HepG2 (cell line): ENCODE measurements around the gene EGLN1.

Experiments used
- HBP1 ChIP-seq: IDR thresholded peaks from 2 replicates; pipeline ENCODE4 v1.6.1; 2016; ENCODE audit warnings: low read depth, control low read depth
- HDAC6 ChIP-seq: fragments of 200-600 bp; sonication (generic); IDR thresholded peaks from 2 replicates; pipeline ENCODE4 v1.7.0; 2017; ENCODE audit warnings: mild to moderate bottlenecking, antibody characterized with exemption, low read length, low read depth
- HIVEP1 ChIP-seq: sonication (generic); formaldehyde crosslinking; IDR thresholded peaks from 2 replicates; pipeline ENCODE4 v1.4.0; 2020; ENCODE audit warnings: mild to moderate bottlenecking, missing genetic modification reagents
- NCOR1 ChIP-seq: fragments of 200-600 bp; sonication (generic); IDR thresholded peaks from 2 replicates; pipeline ENCODE4 v1.7.0; 2017; ENCODE audit warnings: antibody characterized with exemption, low read length, borderline replicate concordance
- NR2F1 ChIP-seq, 2 experiments: fragments of 450-650 bp in 1 of 2; formaldehyde crosslinking in 1 of 2; IDR thresholded peaks; 2 replicates each; pipeline versions ENCODE4 v1.5.0 to v1.6.1; 2016 to 2020; ENCODE audit warnings: mild to moderate bottlenecking in 1 of 2, missing compliant biosample characterization in 1 of 2, missing genetic modification reagents in 1 of 2, moderate library complexity in 1 of 2
- RAD21 ChIP-seq: fragments of 450-650 bp; formaldehyde crosslinking; IDR thresholded peaks from 2 replicates; pipeline ENCODE4 v1.5.0; 2020; ENCODE audit warnings: mild to moderate bottlenecking
- RBAK ChIP-seq: sonication (generic); formaldehyde crosslinking; IDR thresholded peaks from 2 replicates; pipeline ENCODE4 v1.5.1; 2020; ENCODE audit warnings: mild to moderate bottlenecking, missing genetic modification reagents
- ZBTB8A ChIP-seq: sonication (generic); formaldehyde crosslinking; IDR thresholded peaks from 2 replicates; pipeline ENCODE4 v1.4.0; 2020; ENCODE audit warnings: mild to moderate bottlenecking, low read depth, missing genetic modification reagents, borderline replicate concordance
- ZNF362 ChIP-seq: sonication (generic); formaldehyde crosslinking; IDR thresholded peaks from 2 replicates; pipeline ENCODE4 v1.4.0; 2020; ENCODE audit warnings: missing genetic modification reagents, mild to moderate bottlenecking, borderline replicate concordance
- ZNF557 ChIP-seq: sonication (generic); formaldehyde crosslinking; IDR thresholded peaks from 2 replicates; pipeline ENCODE4 v1.4.0; 2020; ENCODE audit warnings: missing genetic modification reagents

GRCh38 chr1:231337043-231337471 lies 85.0 kb downstream of the EGLN1 start:
- TF ChIP-seq NCOR1 = no peak
- no peak for TF ChIP-seq RBAK (CRISPR knock-in tag)
- no peak for TF ChIP-seq NR2F1 (CRISPR knock-in tag; IDR thresholded peaks at IDR 0.05)
- no peak for TF ChIP-seq ZNF557 (CRISPR knock-in tag)
- TF ChIP-seq HIVEP1 (CRISPR knock-in tag) = no peak
- TF ChIP-seq HBP1 (CRISPR knock-in tag) = no peak
- TF ChIP-seq ZNF362 (CRISPR knock-in tag) = no peak
- no peak for TF ChIP-seq HDAC6
- no peak for TF ChIP-seq ZBTB8A (CRISPR knock-in tag)
- no peak for TF ChIP-seq RAD21
